ENCODE results near the gene CCNF. TPM values are rescaled to one million over a fixed set of nuclear protein-coding genes. Genes with fewer than 3 reads are reported as not detected.
"Not testable (repeated sequence)": the region's sequence is repeated elsewhere in the genome, so short reads cannot be mapped to it uniquely, and the experiment has no call there.

Gene CCNF
- total RNA-seq, 2 experiments from 2014 or later: 0.81 to 1.3 TPM

DNA sequence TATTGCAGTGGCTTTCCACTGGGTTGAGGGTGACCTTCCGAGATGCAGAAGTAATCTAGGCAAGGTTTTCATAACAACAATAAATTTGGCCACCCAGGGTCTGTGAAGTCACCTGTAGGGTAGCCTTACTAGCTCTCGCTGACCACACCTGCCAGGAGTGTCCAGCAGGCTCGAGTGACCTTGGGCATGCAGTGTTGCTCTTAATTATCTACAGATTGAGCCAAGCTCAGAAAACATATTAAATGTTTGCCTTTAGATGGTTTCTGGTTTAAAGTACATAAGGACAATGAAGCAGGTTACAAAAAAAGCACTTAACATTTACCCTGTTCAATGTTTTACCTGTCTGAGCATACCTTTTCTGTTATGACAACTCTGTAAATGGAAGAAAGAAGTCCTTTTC is 47.5 kb downstream of the CCNF start:
- peak overlapping the region; percentile 84 for H3K4me3 Mint-ChIP-seq
- peaks cover 36% of the 10 kb centered on the region for H3K4me1 ChIP-seq (ENCODE audit: insufficient read depth, low read length)
- DNase-seq: no peak
- no peak overlapping the region for H3K27ac ChIP-seq (ENCODE audit: low read depth in 1 of 2, low read length in 2 of 2)
- no peak overlapping the region for H3K4me3 ChIP-seq (ENCODE audit: low read length)
- H3K4me1 Mint-ChIP-seq (ENCODE audit: low read depth): peaks cover 13% of the 10 kb centered on the region
- TF ChIP-seq, protein P1, sequence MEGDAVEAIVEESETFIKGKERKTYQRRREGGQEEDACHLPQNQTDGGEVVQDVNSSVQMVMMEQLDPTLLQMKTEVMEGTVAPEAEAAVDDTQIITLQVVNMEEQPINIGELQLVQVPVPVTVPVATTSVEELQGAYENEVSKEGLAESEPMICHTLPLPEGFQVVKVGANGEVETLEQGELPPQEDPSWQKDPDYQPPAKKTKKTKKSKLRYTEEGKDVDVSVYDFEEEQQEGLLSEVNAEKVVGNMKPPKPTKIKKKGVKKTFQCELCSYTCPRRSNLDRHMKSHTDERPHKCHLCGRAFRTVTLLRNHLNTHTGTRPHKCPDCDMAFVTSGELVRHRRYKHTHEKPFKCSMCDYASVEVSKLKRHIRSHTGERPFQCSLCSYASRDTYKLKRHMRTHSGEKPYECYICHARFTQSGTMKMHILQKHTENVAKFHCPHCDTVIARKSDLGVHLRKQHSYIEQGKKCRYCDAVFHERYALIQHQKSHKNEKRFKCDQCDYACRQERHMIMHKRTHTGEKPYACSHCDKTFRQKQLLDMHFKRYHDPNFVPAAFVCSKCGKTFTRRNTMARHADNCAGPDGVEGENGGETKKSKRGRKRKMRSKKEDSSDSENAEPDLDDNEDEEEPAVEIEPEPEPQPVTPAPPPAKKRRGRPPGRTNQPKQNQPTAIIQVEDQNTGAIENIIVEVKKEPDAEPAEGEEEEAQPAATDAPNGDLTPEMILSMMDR (IDR thresholded peaks at IDR 0.05): no peak
- H3K27me3 Mint-ChIP-seq: peaks cover 8% of the 10 kb centered on the region
- intact Hi-C loops (cut with DNase I, micrococcal nuclease): no loop called here
- H3K36me3 Mint-ChIP-seq (ENCODE audit: low read depth): no peaks in the 10 kb centered on the region
- peaks cover 16 to 18% of the 10 kb centered on the region in 2 experiments for H3K27me3 ChIP-seq (ENCODE audit: control insufficient read depth in 1 of 2, insufficient read depth in 2 of 2, low read length in 2 of 2)
- H3K9me3 Mint-ChIP-seq: no peaks in the 10 kb centered on the region
- ATAC-seq (ENCODE audit: poor library complexity): no peak
- peaks cover 0 to 11% of the 10 kb centered on the region in 2 experiments for H3K9me3 ChIP-seq (ENCODE audit: control insufficient read depth in 1 of 2, insufficient read depth in 1 of 2, low read length in 2 of 2)
- ChIA-PET POLR2A (no interaction called here), CTCF (interaction anchor here (1.4 kb wide), 1 partner anchor 10 kb away, joined by 3 read pairs; no protein-coding TSS in a partner anchor)
- no peak overlapping the region for H3K27ac Mint-ChIP-seq
- no peaks in the 10 kb centered on the region for H3K36me3 ChIP-seq (ENCODE audit: insufficient read depth, low read length)

- Histone ChIP-seq H3K27me3 (ENCODE audit: control insufficient read depth in 1 of 2, insufficient read depth in 2 of 2, low read length in 2 of 2) (peaks cover 11 to 12% of the 10 kb centered on the region in 2 experiments), H3K27ac (ENCODE audit: low read depth in 1 of 2, low read length in 2 of 2) (no peak overlapping the region), H3K36me3 (ENCODE audit: insufficient read depth, low read length) (no peaks in the 10 kb centered on the region), H3K4me1 (ENCODE audit: insufficient read depth, low read length) (peaks cover 31% of the 10 kb centered on the region), H3K4me3 (ENCODE audit: low read length) (no peak overlapping the region), H3K9me3 (ENCODE audit: control insufficient read depth in 1 of 2, insufficient read depth in 1 of 2, low read length in 2 of 2) (peaks cover 0 to 5% of the 10 kb centered on the region in 2 experiments)
- POLR2A ChIA-PET: no interaction called here
- Mint-ChIP-seq H3K27ac (no peak overlapping the region), H3K9me3 (no peaks in the 10 kb centered on the region), H3K4me3 (no peak overlapping the region), H3K4me1 (ENCODE audit: low read depth) (peaks cover 13% of the 10 kb centered on the region), H3K27me3 (peaks cover 8% of the 10 kb centered on the region), H3K36me3 (ENCODE audit: low read depth) (no peaks in the 10 kb centered on the region)
- CTCF ChIA-PET: interaction anchor here (1.4 kb wide), 1 partner anchor 10 kb away, joined by 3 read pairs; no protein-coding TSS in a partner anchor
- no peak for DNase-seq
- no peak for ATAC-seq (ENCODE audit: poor library complexity)
- intact Hi-C loops (cut with DNase I, micrococcal nuclease): no loop called here
- TF ChIP-seq, protein P1 (IDR thresholded peaks at IDR 0.05): no peak
Observed at GRCh38 chr16:2477327-2477726, 48.1 kb downstream of the CCNF start.

DNA sequence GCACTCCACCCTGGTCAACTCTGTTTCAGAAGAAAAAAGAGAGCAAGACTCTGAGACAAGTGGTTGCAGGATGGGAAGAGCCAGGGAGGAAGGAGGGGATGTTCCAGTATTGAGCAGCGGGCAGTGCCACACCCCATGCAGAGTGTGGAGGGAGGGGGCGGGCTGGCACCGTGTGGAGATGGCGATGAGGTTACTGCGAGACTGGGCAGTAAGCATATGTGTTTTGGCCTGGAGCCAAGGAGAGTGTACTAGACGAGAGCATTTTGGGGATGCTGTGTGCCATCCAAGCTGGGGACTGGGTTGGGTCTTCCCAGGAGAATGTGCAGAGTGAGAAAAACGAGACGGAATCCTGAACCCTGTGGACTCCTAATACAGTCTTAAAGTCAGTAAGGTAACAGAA is 49.0 kb downstream of the CCNF start:
- TF ChIP-seq, protein P1 (IDR thresholded peaks at IDR 0.05): no peak
- peaks cover 10% of the 10 kb centered on the region for H3K4me1 Mint-ChIP-seq (ENCODE audit: low read depth)
- H3K4me3 Mint-ChIP-seq: no peak overlapping the region
- no peaks in the 10 kb centered on the region for H3K36me3 Mint-ChIP-seq (ENCODE audit: low read depth)
- DNase-seq: no peak
- ATAC-seq (ENCODE audit: poor library complexity): no peak
- intact Hi-C loops (cut with DNase I, micrococcal nuclease): no loop called here
- no peaks in the 10 kb centered on the region for H3K36me3 ChIP-seq (ENCODE audit: insufficient read depth, low read length)
- no peaks in the 10 kb centered on the region for H3K9me3 Mint-ChIP-seq
- H3K27me3 ChIP-seq (ENCODE audit: control insufficient read depth in 1 of 2, insufficient read depth in 2 of 2, low read length in 2 of 2): peaks cover 2 to 3% of the 10 kb centered on the region in 2 experiments
- H3K4me3 ChIP-seq (ENCODE audit: low read length): no peak overlapping the region
- no peak overlapping the region for H3K27ac Mint-ChIP-seq
- no peaks in the 10 kb centered on the region for H3K9me3 ChIP-seq (ENCODE audit: control insufficient read depth in 1 of 2, insufficient read depth in 1 of 2, low read length in 2 of 2)
- POLR2A ChIA-PET: no interaction called here
- CTCF ChIA-PET: interaction anchor here (0.7 to 1.4 kb wide), 2 partner anchors 9 to 23 kb away, joined by 3 read pairs; no protein-coding TSS in a partner anchor
- peaks cover 21% of the 10 kb centered on the region for H3K4me1 ChIP-seq (ENCODE audit: insufficient read depth, low read length)
- H3K27me3 Mint-ChIP-seq: peaks cover 2% of the 10 kb centered on the region
- no peak overlapping the region for H3K27ac ChIP-seq (ENCODE audit: low read depth in 1 of 2, low read length in 2 of 2)

DNA sequence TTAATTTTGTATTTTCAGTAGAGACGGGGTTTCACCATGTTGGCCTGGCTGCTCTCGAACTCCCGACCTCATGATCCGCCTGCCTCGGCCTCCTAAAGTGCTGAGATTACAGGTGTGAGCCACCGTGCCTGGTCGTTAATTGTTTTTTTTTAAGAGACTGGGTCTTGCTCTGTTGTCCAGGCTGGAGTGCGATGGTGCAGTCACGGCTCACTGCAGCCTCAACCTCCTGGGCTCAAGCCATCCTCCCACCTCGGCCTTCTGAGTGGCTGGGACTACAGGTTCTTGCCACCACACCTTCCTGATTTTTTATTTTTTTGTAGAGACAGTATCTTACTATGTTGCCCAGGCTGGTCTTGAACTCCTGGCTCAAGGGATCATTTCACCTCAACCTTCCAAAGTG is 50.7 kb downstream of the CCNF start:
- H3K27ac ChIP-seq (ENCODE audit: low read depth in 1 of 2, low read length in 2 of 2); ATAC-seq (ENCODE audit: poor library complexity); H3K27ac Mint-ChIP-seq; DNase-seq; POLR2A ChIA-PET; H3K27me3 ChIP-seq (ENCODE audit: control insufficient read depth in 1 of 2, insufficient read depth in 2 of 2, low read length in 2 of 2); H3K9me3 Mint-ChIP-seq; H3K4me3 ChIP-seq (ENCODE audit: low read length); H3K36me3 ChIP-seq (ENCODE audit: insufficient read depth, low read length); H3K4me1 Mint-ChIP-seq (ENCODE audit: low read depth); H3K27me3 Mint-ChIP-seq; H3K9me3 ChIP-seq (ENCODE audit: control insufficient read depth in 1 of 2, insufficient read depth in 1 of 2, low read length in 2 of 2); CTCF ChIA-PET; intact Hi-C loops (cut with DNase I, micrococcal nuclease); H3K36me3 Mint-ChIP-seq (ENCODE audit: low read depth): not testable (repeated sequence)
- peaks cover 11% of the 10 kb centered on the region for H3K4me1 ChIP-seq (ENCODE audit: insufficient read depth, low read length)
- H3K4me3 Mint-ChIP-seq: peak overlapping the region; percentile 25

All from CD4-positive, alpha-beta T cell (primary cell).